HepG2 (cell line): ENCODE measurements around the gene FALEC. TPM values are rescaled to one million over a fixed set of nuclear protein-coding genes. Genes with fewer than 3 reads are reported as not detected.

ENCODE experiments used
- CENPT ChIP-seq: sonication (generic); formaldehyde crosslinking; IDR thresholded peaks from 2 replicates; pipeline ENCODE4 v1.8.0; 2022; ENCODE audit warnings: low read depth, mild to moderate bottlenecking, moderate library complexity, missing genetic modification reagents
- HIC2 ChIP-seq: sonication (generic); formaldehyde crosslinking; IDR thresholded peaks from 2 replicates; pipeline ENCODE4 v1.9.0; 2022; ENCODE audit warnings: low read depth, missing genetic modification reagents
- MAZ ChIP-seq, 2 experiments: sonication (generic) in 1 of 2; formaldehyde crosslinking in 1 of 2; IDR thresholded peaks; 2 replicates each; pipeline versions ENCODE4 v1.5.0 to v1.6.1; 2012 to 2020; ENCODE audit warnings: low read depth in 2 of 2, mild to moderate bottlenecking in 2 of 2, borderline replicate concordance in 1 of 2, improper control_type of control experiment in 1 of 2, low read length in 1 of 2, missing genetic modification reagents in 1 of 2, moderate library complexity in 1 of 2
- MIXL1 ChIP-seq: IDR thresholded peaks from 2 replicates; pipeline ENCODE4 v1.6.1; 2016
- SNAPC4 ChIP-seq: sonication (generic); formaldehyde crosslinking; IDR thresholded peaks from 2 replicates; pipeline ENCODE4 v1.4.0; 2020; ENCODE audit warnings: mild to moderate bottlenecking, missing genetic modification reagents
- TCF12 ChIP-seq, 2 experiments: fragments of 450-650 bp in 1 of 2; sonication (generic) in 1 of 2; formaldehyde crosslinking in 1 of 2; IDR thresholded peaks; 2 replicates each; pipeline versions ENCODE4 v1.6.1 to v1.8.0; 2017 to 2022; ENCODE audit warnings: antibody characterized with exemption in 1 of 2, mild to moderate bottlenecking in 1 of 2, missing genetic modification reagents in 1 of 2, moderate library complexity in 1 of 2
- ZNF296 ChIP-seq: sonication (generic); formaldehyde crosslinking; conservative IDR thresholded peaks from 2 replicates; pipeline ENCODE4 v1.5.0; 2020; ENCODE audit warnings: mild to moderate bottlenecking, missing genetic modification reagents
- ZNF318 ChIP-seq: sonication (generic); formaldehyde crosslinking; IDR thresholded peaks from 2 replicates; pipeline ENCODE4 v1.4.0; 2020; ENCODE audit warnings: mild to moderate bottlenecking, missing genetic modification reagents
- ZNF33B ChIP-seq: sonication (generic); formaldehyde crosslinking; IDR thresholded peaks from 2 replicates; pipeline ENCODE4 v1.5.1; 2020; ENCODE audit warnings: mild to moderate bottlenecking, missing genetic modification reagents
- ZNF432 ChIP-seq: sonication (generic); formaldehyde crosslinking; IDR thresholded peaks from 2 replicates; pipeline ENCODE4 v1.5.0; 2020; ENCODE audit warnings: missing genetic modification reagents, mild to moderate bottlenecking, borderline replicate concordance
- ZNF484 ChIP-seq: sonication (generic); formaldehyde crosslinking; IDR thresholded peaks from 2 replicates; pipeline ENCODE4 v1.5.1; 2020; ENCODE audit warnings: mild to moderate bottlenecking, low read depth, missing genetic modification reagents, borderline replicate concordance
- polyA plus RNA-seq, 8 experiments: library from polyadenylated mRNA; depleted of rRNA in 3 of 8; stranded (reverse) in 7 of 8; unstranded in 1 of 8; fragments of >200 nt; fragmentation: Illumina TruSeq in 4 of 8; extraction: Trizol in 4 of 8; gene quantifications; 2 replicates each; pipeline versions ENCODE4 v1.2.1 to v1.2.3, GENCODE V29; 2011 to 2016; ENCODE audit warnings: low read depth in 4 of 8, missing spikeins in 1 of 8, mixed read lengths in 1 of 8; ENCODE audit not compliant: insufficient read depth in 1 of 8
- total RNA-seq, 5 experiments: library from RNA; depleted of rRNA; stranded (reverse); fragments of >200 nt; fragmentation: Illumina TruSeq; extraction: Trizol; gene quantifications; 2 replicates each; pipeline ENCODE4 v1.2.3, GENCODE V29; 2016; ENCODE audit warnings: low read depth in 1 of 5

FALEC gene
- total and polyA plus RNA-seq, 2 of the 13 experiments (the other 11 are each of a cell fraction or from before 2014, with no cell fraction given): 0.33 to 0.71 TPM

- TF ChIP-seq SNAPC4 (peak; percentile 54; the same call in 1 of the 2 replicates), MAZ (IDR thresholded peaks at IDR 0.05; ENCODE audit: borderline replicate concordance, low read depth, low read length) (peak; percentile 63; the same call in 1 of the 2 replicates), MAZ (CRISPR knock-in tag; IDR thresholded peaks at IDR 0.05; ENCODE audit: low read depth) (peak; percentile 48; the same call in 1 of the 2 replicates), TCF12 (IDR thresholded peaks at IDR 0.05) (no peak), TCF12 (CRISPR knock-in tag; IDR thresholded peaks at IDR 0.05) (no peak), HIC2 (CRISPR knock-in tag) (no peak), MIXL1 (CRISPR knock-in tag) (peak; percentile 87), ZNF33B (CRISPR knock-in tag) (no peak; the same call in 1 of the 2 replicates), CENPT (CRISPR knock-in tag) (no peak), ZNF484 (no peak), ZNF318 (CRISPR knock-in tag) (no peak), ZNF432 (CRISPR knock-in tag) (no peak), ZNF296 (CRISPR knock-in tag) (0 out of 2 replicates have a peak, but pooled peaks have one; percentile 54)
These were observed 28.4 kb upstream of the FALEC start, which contains the start of gene TARS2 (continued) for GRCh38 chr1:150486966-150487762.
